GM12892 (cell line): ENCODE data around the gene LRSAM1.

Experiments used
- POLR2A ChIP-seq: IDR thresholded peaks from 2 replicates; pipeline ENCODE4 v1.6.1; 2011; ENCODE audit warnings: low read depth, low read length, control low read depth
- POLR2AphosphoS5 ChIP-seq: IDR thresholded peaks from 2 replicates; pipeline ENCODE4 v1.6.1; 2011; ENCODE audit warnings: low read depth, low read length, control low read depth
- TAF1 ChIP-seq: IDR thresholded peaks from 2 replicates; pipeline ENCODE4 v1.6.1; 2011; ENCODE audit warnings: low read depth, mild to moderate bottlenecking, control low read depth, low read length, borderline replicate concordance

DNA sequence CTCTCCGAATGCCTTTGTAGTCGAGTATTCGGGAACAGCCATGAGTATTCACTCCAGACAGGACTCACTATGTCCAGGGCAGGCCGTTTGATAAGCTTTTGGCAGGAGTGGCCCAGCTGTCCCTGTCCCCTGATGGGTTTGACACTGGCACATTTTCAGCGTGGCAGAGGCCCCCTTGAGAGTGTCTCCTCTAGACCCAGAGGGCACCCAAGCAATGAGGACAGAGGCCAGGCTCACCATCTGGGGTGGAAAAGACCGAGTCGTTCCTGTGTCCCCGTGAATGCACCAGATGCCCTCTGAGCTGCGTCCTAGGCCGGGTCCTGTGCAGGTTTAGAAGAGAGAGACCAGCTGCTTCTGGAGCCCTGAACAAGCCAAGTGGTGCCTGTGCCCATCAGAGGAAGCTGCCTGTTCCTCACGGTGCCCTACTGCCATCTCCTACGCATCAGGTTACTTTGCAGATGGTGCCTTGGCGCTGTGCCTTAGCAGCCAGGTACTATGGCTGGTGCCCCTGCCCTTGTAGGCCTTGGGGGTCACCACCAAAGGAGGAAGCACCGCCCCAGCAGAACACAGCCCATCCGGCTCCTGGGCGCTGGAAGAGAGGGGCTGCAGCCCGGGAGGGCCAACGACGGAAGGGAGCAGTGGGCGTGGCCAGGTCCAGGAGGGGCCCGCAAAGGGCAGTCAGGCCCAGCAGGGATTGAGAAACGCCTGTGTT lies 42.4 kb downstream of the LRSAM1 start:
- no peak for TF ChIP-seq POLR2AphosphoS5
- no peak for TF ChIP-seq POLR2A
- no peak for TF ChIP-seq TAF1
